ENCODE data around the gene RPS27A. TPM values are rescaled to one million over a fixed set of nuclear protein-coding genes. Genes with fewer than 3 reads are reported as not detected.

Gene RPS27A
- total and polyA plus RNA-seq, 2 donors (not counting 3 experiments of a cell fraction or from before 2014, with no cell fraction given), result 926 to 1,136 TPM

DNA sequence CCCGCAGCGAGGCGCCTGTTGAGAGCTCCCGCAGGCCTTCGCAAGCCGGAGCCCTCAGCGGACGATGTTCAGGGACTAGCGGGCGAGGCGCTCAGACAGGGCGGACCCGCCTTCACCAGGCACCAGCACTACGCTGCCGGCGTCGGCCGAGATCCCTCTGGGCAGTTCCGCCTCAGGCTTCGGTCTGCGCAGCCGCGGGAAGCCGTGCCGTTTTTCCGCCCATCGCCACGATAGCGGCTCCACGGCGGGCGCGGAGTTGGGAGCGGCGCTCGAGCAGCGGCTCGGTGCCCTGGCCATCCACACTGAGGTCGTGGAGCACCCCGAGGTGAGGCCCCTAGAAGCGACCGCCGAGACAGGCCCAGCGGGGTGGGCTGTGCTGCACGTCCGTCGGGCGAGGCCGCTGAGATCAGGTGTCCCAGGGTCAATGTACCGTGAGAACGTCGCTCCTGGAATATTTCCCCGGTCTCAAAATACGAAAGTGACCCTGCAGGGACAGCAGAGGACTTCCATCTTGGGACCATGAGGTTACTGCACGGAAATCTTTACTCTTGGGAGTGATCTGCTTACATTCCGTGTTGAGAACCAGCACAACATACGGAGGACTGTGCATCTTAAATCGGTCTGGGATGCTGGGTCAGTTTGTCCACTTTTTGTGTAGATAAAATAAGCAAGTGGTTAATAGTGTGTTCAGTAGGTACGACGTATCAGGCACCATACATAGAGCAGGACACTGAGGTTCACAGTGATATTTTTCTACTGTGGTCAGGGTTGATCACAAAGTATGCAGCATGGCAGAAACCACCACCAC lies 49.8 kb downstream of the RPS27A start:
- CTCF ChIA-PET, result interaction anchor here (0.8 to 1.0 kb wide), 2 partner anchors 11 to 28 kb away, joined by 3 read pairs; no protein-coding TSS in a partner anchor
- intact Hi-C loops (cut with micrococcal nuclease) (loop anchor here (1.0 kb wide), 2 partner anchors 13 to 138 kb away; partner anchors contain the start of gene MTIF2), dilution Hi-C loops (cut with MboI; ENCODE audit: extremely low pct_ligation_motif_present, low sequenced_read_pairs) (no loop called here)
- TF ChIP-seq POLR2A (IDR thresholded peaks at IDR 0.05; ENCODE audit: low read depth, low read length) (peak; percentile 98), POLR2AphosphoS5 (IDR thresholded peaks at IDR 0.05; ENCODE audit: insufficient read depth, low read depth, low read length) (peak; percentile 98), JUN (IDR thresholded peaks at IDR 0.05; ENCODE audit: borderline replicate concordance, insufficient read depth, insufficient read length, low read depth) (no peak)
- Histone ChIP-seq H2AFZ (ENCODE audit: low read depth, low read length) (peak overlapping the region; percentile 89), H3K36me3 (ENCODE audit: control insufficient read depth in 2 of 2, extremely low read depth in 1 of 2, insufficient read depth in 2 of 2, low read length in 2 of 2) (no peaks in the 10 kb centered on the region), H3K9me3 (replicated peaks; ENCODE audit: control insufficient read depth, insufficient read depth, low read length) (no peaks in the 10 kb centered on the region), H3K4me2 (ENCODE audit: insufficient read depth, low read length) (peak overlapping the region; percentile 94), H3K27ac (ENCODE audit: insufficient read depth, low read depth, low read length) (peak overlapping the region; percentile 49), H3K4me3 (replicated peaks in 1 of 3; ENCODE audit: insufficient read depth in 1 of 3, low read depth in 1 of 3, low read length in 3 of 3) (peak overlapping the region; percentile 52 to 89 (median 77)), H4K20me1 (replicated peaks; ENCODE audit: control insufficient read depth, extremely low read depth, insufficient read depth, low read length) (no peaks in the 10 kb centered on the region), H3K9ac (replicated peaks; ENCODE audit: extremely low read depth, insufficient read depth, low read length) (peak overlapping the region; percentile 89), H3K79me2 (ENCODE audit: control insufficient read depth, insufficient read depth, low read length) (no peaks in the 10 kb centered on the region), H3K9me1 (replicated peaks; ENCODE audit: control insufficient read depth, extremely low read depth, insufficient read depth, low read length) (no peaks in the 10 kb centered on the region), H3K27me3 (ENCODE audit: control insufficient read depth in 2 of 2, insufficient read depth in 2 of 2, low read length in 2 of 2) (no peaks in the 10 kb centered on the region), H3K4me1 (ENCODE audit: control insufficient read depth, extremely low read depth, insufficient read depth, low read length) (no peaks in the 10 kb centered on the region)
- POLR2A ChIA-PET, result interaction anchor here (0.6 to 1.1 kb wide), 2 partner anchors 14 to 217 kb away, joined by 3 to 4 read pairs; no protein-coding TSS in a partner anchor
- peak; percentile 83 for FAIRE-seq
- TSS peak; percentile 69 for BruUV-seq (replicated peaks)
- DNase-seq (ENCODE audit: low read depth, low spot score), result peak; percentile 92

DNA sequence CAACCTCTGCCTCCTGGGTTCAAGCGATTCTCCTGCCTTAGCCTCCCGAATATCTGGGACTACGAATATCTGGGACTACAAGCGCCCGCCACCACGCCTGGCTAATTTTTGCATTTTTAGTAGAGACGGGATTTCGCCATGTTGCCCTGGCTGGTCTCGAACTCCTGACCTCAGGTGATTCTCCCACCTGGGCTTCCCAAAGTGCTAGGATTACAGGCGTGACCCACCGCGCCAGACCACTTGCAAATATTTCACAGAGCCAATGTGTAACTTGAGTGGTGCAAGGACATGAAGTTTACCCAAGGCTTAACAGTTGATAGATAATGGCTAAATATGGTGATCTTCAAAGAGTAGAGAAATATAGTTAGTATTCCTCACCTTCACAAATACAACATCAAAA lies 50.6 kb downstream of the RPS27A start:
- Histone ChIP-seq H3K9me1 (replicated peaks; ENCODE audit: control insufficient read depth, extremely low read depth, insufficient read depth, low read length) (no peaks in the 10 kb centered on the region), H3K27ac (ENCODE audit: insufficient read depth, low read depth, low read length) (no peak overlapping the region), H3K4me3 (replicated peaks in 1 of 3; ENCODE audit: insufficient read depth in 1 of 3, low read depth in 1 of 3, low read length in 3 of 3) (no peak overlapping the region), H3K79me2 (ENCODE audit: control insufficient read depth, insufficient read depth, low read length) (no peaks in the 10 kb centered on the region), H3K36me3 (ENCODE audit: control insufficient read depth in 2 of 2, extremely low read depth in 1 of 2, insufficient read depth in 2 of 2, low read length in 2 of 2) (no peaks in the 10 kb centered on the region), H3K27me3 (ENCODE audit: control insufficient read depth in 2 of 2, insufficient read depth in 2 of 2, low read length in 2 of 2) (no peaks in the 10 kb centered on the region), H3K4me2 (ENCODE audit: insufficient read depth, low read length) (peak overlapping the region; percentile 94), H4K20me1 (replicated peaks; ENCODE audit: control insufficient read depth, extremely low read depth, insufficient read depth, low read length) (no peaks in the 10 kb centered on the region), H3K9ac (replicated peaks; ENCODE audit: extremely low read depth, insufficient read depth, low read length) (no peak overlapping the region), H3K9me3 (replicated peaks; ENCODE audit: control insufficient read depth, insufficient read depth, low read length) (no peaks in the 10 kb centered on the region), H2AFZ (ENCODE audit: low read depth, low read length) (no peak overlapping the region), H3K4me1 (ENCODE audit: control insufficient read depth, extremely low read depth, insufficient read depth, low read length) (no peaks in the 10 kb centered on the region)
- DNase-seq (ENCODE audit: low read depth, low spot score) (no peak), FAIRE-seq (no peak)
- POLR2A ChIA-PET, result no interaction called here
- TF ChIP-seq, protein P1, sequence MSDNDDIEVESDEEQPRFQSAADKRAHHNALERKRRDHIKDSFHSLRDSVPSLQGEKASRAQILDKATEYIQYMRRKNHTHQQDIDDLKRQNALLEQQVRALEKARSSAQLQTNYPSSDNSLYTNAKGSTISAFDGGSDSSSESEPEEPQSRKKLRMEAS (IDR thresholded peaks at IDR 0.05; ENCODE audit: insufficient read depth, insufficient read length), result no peak
- TF ChIP-seq GATA2 (IDR thresholded peaks at IDR 0.05; ENCODE audit: insufficient read depth, insufficient read length, low read depth, low read length), result no peak
- no peak for TF ChIP-seq FOS (IDR thresholded peaks at IDR 0.05; ENCODE audit: borderline replicate concordance, insufficient read depth, low read length)
- TF ChIP-seq MYC (IDR thresholded peaks at IDR 0.05; ENCODE audit: low read depth, low read length), result no peak
- TF ChIP-seq POLR2AphosphoS5 (IDR thresholded peaks at IDR 0.05; ENCODE audit: insufficient read depth, low read depth, low read length), result no peak
- TF ChIP-seq EZH2 (IDR thresholded peaks at IDR 0.05; ENCODE audit: borderline replicate concordance, low read depth, low read length, severe bottlenecking), result no peak
- no peak for TF ChIP-seq POLR2A (IDR thresholded peaks at IDR 0.05; ENCODE audit: low read depth, low read length)
- no peak for TF ChIP-seq CTCF (IDR thresholded peaks at IDR 0.05; ENCODE audit: extremely low read depth in 1 of 2, insufficient read depth in 1 of 2, low read depth in 1 of 2, low read length in 2 of 2)
- no peak for TF ChIP-seq JUN (IDR thresholded peaks at IDR 0.05; ENCODE audit: borderline replicate concordance, insufficient read depth, insufficient read length, low read depth)
- BruUV-seq (replicated peaks), result no TSS peak
- dilution Hi-C loops (cut with MboI; ENCODE audit: extremely low pct_ligation_motif_present, low sequenced_read_pairs), result no loop called here
- intact Hi-C loops (cut with micrococcal nuclease), result no loop called here
- CTCF ChIA-PET, result no interaction called here

Measured in endothelial cell of umbilical vein (primary cell).